Type B pancreatic cell (in vitro differentiated cells): ENCODE data around the gene C8B. TPM values are rescaled to one million over a fixed set of nuclear protein-coding genes. Genes with fewer than 3 reads are reported as not detected.

Source experiments
- DNase-seq: peaks from one replicate; pipeline ENCODE4 v3.0.0; 2021; ENCODE audit warnings: mixed read lengths; ENCODE audit not compliant: unreplicated experiment; ENCODE audit errors: extremely low spot score
- H3K27ac Mint-ChIP-seq: 2 replicates; pipeline ENCODE4 v1.8.0; 2021; ENCODE audit warnings: mild to moderate bottlenecking, mixed read lengths
- H3K27me3 Mint-ChIP-seq: 2 replicates; pipeline ENCODE4 v1.8.0; 2021; ENCODE audit warnings: mixed read lengths
- H3K36me3 Mint-ChIP-seq: 2 replicates; pipeline ENCODE4 v1.8.0; 2021; ENCODE audit warnings: mixed read lengths
- H3K4me1 Mint-ChIP-seq: one replicate; pipeline ENCODE4 v1.8.0; 2021; ENCODE audit warnings: mixed read lengths; ENCODE audit not compliant: unreplicated experiment
- H3K4me3 Mint-ChIP-seq: 2 replicates; pipeline ENCODE4 v1.8.0; 2021; ENCODE audit warnings: mild to moderate bottlenecking, mixed read lengths
- H3K9me3 Mint-ChIP-seq: 2 replicates; pipeline ENCODE4 v1.8.0; 2021; ENCODE audit warnings: mixed read lengths
- total RNA-seq: library from RNA; stranded (reverse); gene quantifications from 2 replicates; pipeline ENCODE4 v1.2.1, GENCODE V29; 2021; ENCODE audit warnings: low replicate concordance
- TF ChIP-seq, protein P1 (sequence below): fragments of 200-600 bp; sonication (generic); conservative IDR thresholded peaks from 2 replicates; pipeline ENCODE4 v1.5.0; 2021; ENCODE audit warnings: antibody characterized with exemption, mild to moderate bottlenecking

Gene C8B
- total RNA-seq, 1 donor from 2014 or later, result 0.68 TPM

DNA sequence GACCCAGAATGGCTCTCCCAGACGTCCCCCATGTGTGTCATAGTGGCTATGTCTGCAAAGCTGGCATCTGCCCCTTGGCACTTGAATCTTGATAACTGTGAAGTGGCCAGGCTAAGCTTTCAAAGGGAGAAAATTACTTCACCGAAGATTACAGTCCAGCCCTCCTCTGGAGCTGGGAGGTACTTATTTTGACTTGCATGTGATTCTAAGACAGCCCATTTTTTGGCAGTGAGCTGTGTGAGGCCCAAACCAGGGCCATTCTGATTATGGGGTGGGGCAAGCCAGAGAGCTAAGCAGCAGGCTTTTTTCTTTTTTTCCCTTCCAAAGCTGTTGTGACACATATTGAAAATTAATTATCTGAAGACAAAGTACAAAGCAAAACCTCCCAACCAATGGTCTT is 42.1 kb upstream of the C8B start:
- TF ChIP-seq, protein P1, sequence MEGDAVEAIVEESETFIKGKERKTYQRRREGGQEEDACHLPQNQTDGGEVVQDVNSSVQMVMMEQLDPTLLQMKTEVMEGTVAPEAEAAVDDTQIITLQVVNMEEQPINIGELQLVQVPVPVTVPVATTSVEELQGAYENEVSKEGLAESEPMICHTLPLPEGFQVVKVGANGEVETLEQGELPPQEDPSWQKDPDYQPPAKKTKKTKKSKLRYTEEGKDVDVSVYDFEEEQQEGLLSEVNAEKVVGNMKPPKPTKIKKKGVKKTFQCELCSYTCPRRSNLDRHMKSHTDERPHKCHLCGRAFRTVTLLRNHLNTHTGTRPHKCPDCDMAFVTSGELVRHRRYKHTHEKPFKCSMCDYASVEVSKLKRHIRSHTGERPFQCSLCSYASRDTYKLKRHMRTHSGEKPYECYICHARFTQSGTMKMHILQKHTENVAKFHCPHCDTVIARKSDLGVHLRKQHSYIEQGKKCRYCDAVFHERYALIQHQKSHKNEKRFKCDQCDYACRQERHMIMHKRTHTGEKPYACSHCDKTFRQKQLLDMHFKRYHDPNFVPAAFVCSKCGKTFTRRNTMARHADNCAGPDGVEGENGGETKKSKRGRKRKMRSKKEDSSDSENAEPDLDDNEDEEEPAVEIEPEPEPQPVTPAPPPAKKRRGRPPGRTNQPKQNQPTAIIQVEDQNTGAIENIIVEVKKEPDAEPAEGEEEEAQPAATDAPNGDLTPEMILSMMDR, result no peak
- Mint-ChIP-seq H3K27ac (no peak overlapping the region), H3K36me3 (no peaks in the 10 kb centered on the region), H3K27me3 (peaks cover 17% of the 10 kb centered on the region), H3K4me1 (peaks cover 16% of the 10 kb centered on the region), H3K4me3 (no peak overlapping the region), H3K9me3 (no peaks in the 10 kb centered on the region)
- no peak for DNase-seq

DNA sequence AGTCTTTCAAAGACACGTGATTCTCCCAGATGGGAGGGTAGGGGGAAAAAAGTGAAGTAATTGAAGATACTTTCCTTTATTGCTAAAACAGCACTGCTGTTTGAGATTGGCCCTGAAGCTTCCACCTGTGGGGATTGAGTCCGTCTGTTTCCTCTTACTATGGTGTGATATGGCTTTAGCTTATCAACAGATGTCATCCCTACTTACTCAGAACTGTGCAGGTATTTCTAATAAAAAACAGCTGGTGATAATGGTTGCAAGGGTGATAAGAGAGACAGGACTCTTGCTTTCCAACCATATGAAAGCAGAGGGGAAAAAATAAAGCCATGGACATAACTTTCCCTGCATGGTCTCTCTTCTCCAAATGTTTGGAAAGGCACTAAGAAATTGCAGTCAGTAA is 41.7 kb upstream of the C8B start:
- H3K4me1 Mint-ChIP-seq, result peaks cover 16% of the 10 kb centered on the region
- no peaks in the 10 kb centered on the region for H3K9me3 Mint-ChIP-seq
- no peaks in the 10 kb centered on the region for H3K36me3 Mint-ChIP-seq
- TF ChIP-seq, protein P1, result no peak
- H3K27ac Mint-ChIP-seq, result no peak overlapping the region
- peaks cover 17% of the 10 kb centered on the region for H3K27me3 Mint-ChIP-seq
- DNase-seq, result no peak
- no peak overlapping the region for H3K4me3 Mint-ChIP-seq

DNA sequence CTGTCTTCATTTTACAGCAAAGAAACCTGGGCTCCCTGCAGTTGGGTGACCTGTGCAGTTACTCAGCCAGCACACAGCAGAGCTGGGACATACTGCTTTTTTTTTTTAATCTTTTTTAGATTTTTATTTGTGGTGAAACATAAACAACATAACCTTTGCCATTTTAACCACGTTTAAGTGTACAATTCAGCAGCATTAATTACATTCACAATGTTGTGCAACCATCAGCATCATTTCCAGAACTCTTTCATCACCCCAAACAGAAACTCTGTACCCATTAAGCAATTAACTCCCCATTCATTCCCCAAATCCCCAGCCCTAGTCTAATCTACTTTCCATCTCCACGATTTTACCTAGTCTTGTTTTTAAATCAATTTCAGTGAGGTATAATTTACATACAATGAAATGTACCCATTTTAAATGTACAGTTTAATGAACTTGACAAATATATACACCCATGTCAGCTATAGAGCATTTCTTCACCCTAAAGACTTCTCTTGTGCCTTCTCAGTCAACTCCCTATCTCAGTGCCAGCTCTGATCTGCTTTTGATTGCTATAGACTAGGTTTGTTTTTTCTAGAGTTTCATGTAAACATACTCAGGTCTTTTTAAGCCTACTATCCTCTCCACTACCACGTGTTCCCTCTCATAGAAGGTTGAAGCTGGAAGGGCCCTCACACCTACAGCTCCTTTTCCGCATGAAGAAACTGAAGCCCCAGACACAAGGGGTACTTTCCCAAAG is 37.8 kb upstream of the C8B start:
- H3K4me3 Mint-ChIP-seq, result no peak overlapping the region
- no peaks in the 10 kb centered on the region for H3K36me3 Mint-ChIP-seq
- TF ChIP-seq, protein P1, result no peak
- H3K27ac Mint-ChIP-seq, result no peak overlapping the region
- peaks cover 7% of the 10 kb centered on the region for H3K27me3 Mint-ChIP-seq
- DNase-seq, result no peak
- H3K4me1 Mint-ChIP-seq, result peaks cover 17% of the 10 kb centered on the region
- H3K9me3 Mint-ChIP-seq, result no peaks in the 10 kb centered on the region

DNA sequence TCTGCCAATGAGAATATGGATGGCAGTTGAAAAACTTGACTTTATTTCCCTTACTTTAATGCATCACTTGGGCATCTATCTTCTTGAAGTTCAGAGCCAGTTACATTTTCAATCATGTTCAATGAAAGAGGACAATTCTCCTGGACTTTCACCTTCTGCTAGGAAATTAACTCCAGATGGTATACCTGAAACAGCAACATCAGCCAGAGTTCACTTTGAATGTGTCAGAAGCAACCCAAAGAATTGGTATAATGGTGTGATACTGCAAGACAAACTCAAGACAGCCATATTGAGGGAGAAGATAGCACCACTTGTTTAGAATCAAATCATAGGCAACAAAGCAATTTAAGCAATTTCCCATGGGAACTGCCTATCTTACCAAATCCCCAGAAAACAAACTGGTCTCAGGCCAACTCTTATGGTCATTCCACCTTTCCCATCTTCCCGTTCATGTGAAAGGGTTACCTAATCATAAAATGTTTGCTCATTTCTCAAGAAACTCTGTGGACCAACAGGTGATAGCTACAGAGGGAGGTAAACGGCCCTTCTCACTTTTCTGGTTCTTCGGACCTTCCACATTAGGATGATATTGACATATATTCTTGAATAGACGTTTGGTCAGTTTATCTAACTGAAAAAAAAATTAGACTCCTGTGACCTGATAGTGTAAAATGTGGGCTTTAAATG is 29.7 kb upstream of the C8B start:
- no peaks in the 10 kb centered on the region for H3K9me3 Mint-ChIP-seq
- H3K4me3 Mint-ChIP-seq, result no peak overlapping the region
- peaks cover 9% of the 10 kb centered on the region for H3K4me1 Mint-ChIP-seq
- peaks cover 3% of the 10 kb centered on the region for H3K27me3 Mint-ChIP-seq
- DNase-seq, result no peak
- H3K36me3 Mint-ChIP-seq, result no peaks in the 10 kb centered on the region
- H3K27ac Mint-ChIP-seq, result no peak overlapping the region
- TF ChIP-seq, protein P1, result no peak

DNA sequence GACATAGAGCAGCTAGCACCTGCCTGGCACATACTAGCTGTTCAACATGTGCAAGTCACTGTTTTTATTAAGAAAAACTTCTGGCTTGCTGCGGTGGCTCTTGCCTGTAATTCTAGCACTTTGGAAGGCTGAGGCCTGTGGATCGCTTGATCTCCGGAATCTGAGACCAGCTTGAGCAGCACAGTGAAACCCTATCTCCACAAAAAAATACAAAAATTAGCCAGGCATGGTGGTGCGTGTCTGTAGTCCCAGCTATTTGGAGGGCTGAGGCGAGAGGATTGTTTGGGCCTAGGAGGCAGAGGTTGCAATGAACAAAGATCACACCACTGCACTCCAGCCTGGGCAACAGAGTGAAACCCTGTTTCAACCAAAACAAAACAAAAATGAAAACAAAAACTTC is 27.7 kb upstream of the C8B start:
- TF ChIP-seq, protein P1, result no peak
- no peak for DNase-seq
- peaks cover 3% of the 10 kb centered on the region for H3K27me3 Mint-ChIP-seq
- H3K36me3 Mint-ChIP-seq, result no peaks in the 10 kb centered on the region
- peaks cover 6% of the 10 kb centered on the region for H3K4me1 Mint-ChIP-seq
- H3K4me3 Mint-ChIP-seq, result no peak overlapping the region
- H3K9me3 Mint-ChIP-seq, result no peaks in the 10 kb centered on the region
- no peak overlapping the region for H3K27ac Mint-ChIP-seq
